ENCODE measurements around the gene DDAH1.

DNA sequence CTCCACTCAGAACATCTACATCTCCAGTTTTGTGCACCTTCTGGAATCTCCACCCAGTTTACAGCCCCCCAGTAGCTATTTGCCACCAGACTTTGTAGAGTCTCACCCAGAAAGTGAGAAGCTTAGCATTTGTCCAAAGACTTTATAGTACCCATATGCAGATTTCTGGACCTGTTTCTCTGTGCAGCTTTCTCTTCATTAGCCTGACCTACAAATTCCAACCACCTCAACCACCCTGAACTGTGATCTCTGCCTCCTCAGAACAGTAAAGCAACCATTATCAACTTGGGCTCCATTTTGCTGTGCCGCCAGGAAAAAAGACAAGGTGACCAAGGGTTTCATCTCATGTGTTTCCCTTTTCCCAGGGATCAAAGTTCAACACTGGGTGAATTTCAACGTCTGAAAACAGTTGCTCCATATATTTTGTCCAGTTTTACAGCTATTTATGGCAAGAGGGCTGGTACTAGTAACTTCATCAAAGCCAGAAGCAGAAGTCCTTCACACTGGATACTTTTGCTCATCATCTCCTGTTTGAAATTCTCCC lies 36.5 kb upstream of the DDAH1 start:
- TF ChIP-seq POLR2AphosphoS5 (IDR thresholded peaks at IDR 0.05; ENCODE audit: insufficient read depth, low read depth, low read length) (no peak), GATA2 (IDR thresholded peaks at IDR 0.05; ENCODE audit: insufficient read depth, insufficient read length, low read depth, low read length) (no peak)
